ENCODE results near the gene CER1. TPM values are rescaled to one million over a fixed set of nuclear protein-coding genes. Genes with fewer than 3 reads are reported as not detected.

Gene CER1
- total RNA-seq, 4 donors from 2014 or later = 0.48 TPM; not detected in 3

GRCh38 chr9:14677396-14677795 is 45.1 kb downstream of the CER1 start:
- WGBS, 2 donors (ENCODE audit: low coverage in 1 of 2) = 82 to 100% methylated on average over 2 of the region's 2 CpGs

GRCh38 chr9:14674630-14675029 is 47.9 kb downstream of the CER1 start:
- H3K27me3 ChIP-seq = no peaks in the 10 kb centered on the region
- WGBS, 2 donors (ENCODE audit: low coverage in 1 of 2) = 32 to 44% methylated on average over 3 of the region's 3 CpGs
- in situ Hi-C loops (cut with MboI; ENCODE audit: low pct_ligation_motif_present in 1 of 4, low pct_unique_long_range_greater_than_20kb in 1 of 4, low sequenced_read_pairs in 3 of 4) (no loop called here), intact Hi-C loops (cut with DNase I; ENCODE audit: low total_unique reads) (no loop called here)
- no peak overlapping the region for H3K27ac ChIP-seq
- H3K4me3 ChIP-seq = no peak overlapping the region
- no peak for TF ChIP-seq POLR2AphosphoS5 (IDR thresholded peaks at IDR 0.05)
- TF ChIP-seq CTCF (IDR thresholded peaks at IDR 0.05) = no peak
- TF ChIP-seq POLR2A (IDR thresholded peaks at IDR 0.05) = no peak
- TF ChIP-seq EP300 (IDR thresholded peaks at IDR 0.05; ENCODE audit: low read depth) = no peak
- no peaks in the 10 kb centered on the region for H3K4me1 ChIP-seq
- no peaks in the 10 kb centered on the region for H3K9me3 ChIP-seq
- no peak for DNase-seq
- peaks cover 0 to 31% (median 2%) of the 10 kb centered on the region in 4 donors for H3K36me3 ChIP-seq

More at GRCh38 chr9:14677396-14677795, 45.1 kb downstream of the CER1 start:
- H3K4me3 ChIP-seq = no peak overlapping the region
- H3K36me3 ChIP-seq = peaks cover 0 to 18% (median 0%) of the 10 kb centered on the region in 4 donors
- in situ Hi-C loops (cut with MboI; ENCODE audit: low pct_ligation_motif_present in 1 of 4, low pct_unique_long_range_greater_than_20kb in 1 of 4, low sequenced_read_pairs in 3 of 4) = no loop called here
- TF ChIP-seq EP300 (IDR thresholded peaks at IDR 0.05; ENCODE audit: low read depth) = no peak
- TF ChIP-seq POLR2AphosphoS5 (IDR thresholded peaks at IDR 0.05) = no peak
- TF ChIP-seq CTCF (IDR thresholded peaks at IDR 0.05) = no peak
- no peak for TF ChIP-seq POLR2A (IDR thresholded peaks at IDR 0.05)
- intact Hi-C loops (cut with DNase I; ENCODE audit: low total_unique reads) = no loop called here
- no peaks in the 10 kb centered on the region for H3K27me3 ChIP-seq
- DNase-seq = no peak
- no peak overlapping the region for H3K27ac ChIP-seq
- no peaks in the 10 kb centered on the region for H3K9me3 ChIP-seq
- H3K4me1 ChIP-seq = no peaks in the 10 kb centered on the region

- WGBS, 2 donors (ENCODE audit: low coverage in 1 of 2) = 74 to 87% methylated on average over 3 of the region's 3 CpGs
- H3K27me3 ChIP-seq = no peaks in the 10 kb centered on the region
- intact Hi-C loops (cut with DNase I; ENCODE audit: low total_unique reads) (no loop called here), in situ Hi-C loops (cut with MboI; ENCODE audit: low pct_ligation_motif_present in 1 of 4, low pct_unique_long_range_greater_than_20kb in 1 of 4, low sequenced_read_pairs in 3 of 4) (no loop called here)
- no peak overlapping the region for H3K27ac ChIP-seq
- TF ChIP-seq CTCF (IDR thresholded peaks at IDR 0.05) (no peak), POLR2A (IDR thresholded peaks at IDR 0.05) (no peak), POLR2AphosphoS5 (IDR thresholded peaks at IDR 0.05) (no peak), EP300 (IDR thresholded peaks at IDR 0.05; ENCODE audit: low read depth) (no peak)
- no peaks in the 10 kb centered on the region for H3K4me1 ChIP-seq
- peaks cover 0 to 31% (median 2%) of the 10 kb centered on the region in 4 donors for H3K36me3 ChIP-seq
- H3K9me3 ChIP-seq = no peaks in the 10 kb centered on the region
- no peak for DNase-seq
- no peak overlapping the region for H3K4me3 ChIP-seq
These were observed 51.2 kb downstream of the CER1 start for GRCh38 chr9:14671377-14671776.

- H3K36me3 ChIP-seq = peaks cover 0 to 31% (median 2%) of the 10 kb centered on the region in 4 donors
- WGBS, 2 donors (ENCODE audit: low coverage in 1 of 2) = 45 to 70% methylated on average over 1 of the region's 1 CpG
- no peaks in the 10 kb centered on the region for H3K27me3 ChIP-seq
- no peaks in the 10 kb centered on the region for H3K9me3 ChIP-seq
- no peak overlapping the region for H3K27ac ChIP-seq
- H3K4me3 ChIP-seq = no peak overlapping the region
- in situ Hi-C loops (cut with MboI; ENCODE audit: low pct_ligation_motif_present in 1 of 4, low pct_unique_long_range_greater_than_20kb in 1 of 4, low sequenced_read_pairs in 3 of 4) = no loop called here
- H3K4me1 ChIP-seq = no peaks in the 10 kb centered on the region
- no peak for DNase-seq
- TF ChIP-seq POLR2AphosphoS5 (IDR thresholded peaks at IDR 0.05) (no peak), CTCF (IDR thresholded peaks at IDR 0.05) (no peak), EP300 (IDR thresholded peaks at IDR 0.05; ENCODE audit: low read depth) (no peak), POLR2A (IDR thresholded peaks at IDR 0.05) (no peak)
- intact Hi-C loops (cut with DNase I; ENCODE audit: low total_unique reads) = no loop called here
These were observed 51.8 kb downstream of the CER1 start for GRCh38 chr9:14670718-14671117.

Other genes with a start within 250 kb of the CER1 start
- gene ZDHHC21, start 29.3 kb downstream of the CER1 start, total RNA-seq = 10 to 100 TPM; 15.9 to 24.7 (median 21.4) TPM
- gene FREM1, start 187.7 kb upstream of the CER1 start, total RNA-seq = 10 to 100 TPM in 1 of 4 donors, 1 to 10 TPM in 3; 2.2 to 12.7 (median 5.7) TPM